Measurements from ENCODE around the gene CELA3A.
"Not testable (repeated sequence)": the region's sequence is repeated elsewhere in the genome, so short reads cannot be mapped to it uniquely, and the experiment has no call there.

The CELA3A gene

GRCh38 chr1:22018583-22019559 lies 17.4 kb downstream of the CELA3A start:
- DNase-seq (ENCODE audit: low read depth): peak; percentile 95

DNA sequence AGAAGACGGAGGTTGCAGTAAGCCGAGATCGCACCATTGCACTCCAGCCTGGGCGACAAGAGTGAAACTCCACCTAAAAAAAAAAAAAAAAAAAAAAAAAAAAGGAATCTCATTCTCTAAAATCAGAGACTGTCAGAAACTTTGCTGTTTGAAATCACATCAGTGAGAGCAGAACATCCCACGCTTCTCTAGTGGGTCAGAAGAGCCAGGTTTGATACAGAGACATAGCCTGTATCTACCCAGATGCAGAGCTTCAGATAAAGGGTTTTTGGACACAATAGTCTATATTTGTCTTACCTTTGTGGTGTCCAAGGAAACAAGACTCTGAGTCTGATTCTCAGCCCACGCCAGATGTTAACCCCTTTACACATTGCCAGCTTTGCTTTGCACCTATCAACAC lies 19.6 kb downstream of the CELA3A start:
- no peak for DNase-seq (ENCODE audit: low read depth)

DNA sequence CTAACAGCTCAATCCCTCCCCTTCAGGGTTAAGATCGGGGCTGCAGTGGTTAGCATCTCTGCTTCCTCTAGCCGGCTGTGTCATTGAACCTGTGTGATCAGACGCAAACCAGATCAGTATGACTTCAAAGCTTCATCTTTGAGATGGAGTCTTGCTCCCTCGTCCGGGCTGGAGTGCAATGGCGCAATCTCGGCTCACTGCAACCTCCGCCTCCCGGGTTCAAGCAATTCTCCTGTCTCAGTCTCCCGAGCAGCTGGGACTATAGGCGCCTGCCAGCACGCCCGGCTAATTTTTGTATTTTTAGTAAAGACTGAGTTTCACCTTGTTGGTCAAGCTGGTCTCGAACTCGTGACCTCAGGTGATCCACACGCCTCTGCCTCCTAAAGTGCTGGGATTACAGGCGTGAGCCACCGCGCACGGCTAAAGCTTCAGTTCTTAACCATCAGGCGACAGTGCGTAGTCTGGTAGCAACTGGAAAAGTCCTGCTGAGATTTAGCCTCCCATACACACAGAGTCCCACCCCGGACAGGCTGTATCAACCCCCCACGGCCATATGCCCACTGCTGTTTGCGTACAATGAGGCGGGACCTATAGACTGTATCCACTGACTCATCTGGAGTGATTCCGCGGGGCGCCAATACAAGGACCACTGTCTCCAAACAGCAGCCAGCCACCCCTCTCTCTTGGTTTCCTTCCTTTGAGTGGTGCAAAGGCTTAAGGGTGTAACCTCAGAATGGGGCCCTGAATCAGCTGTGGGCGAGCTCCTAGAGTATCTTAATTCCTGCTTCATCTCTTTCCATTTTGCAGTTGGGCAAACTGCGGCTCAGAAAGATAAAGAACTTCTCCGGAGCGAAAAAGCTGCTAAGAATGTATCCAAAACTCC lies 23.3 kb downstream of the CELA3A start:
- peak; percentile 23 for DNase-seq (ENCODE audit: low read depth)

- DNase-seq (ENCODE audit: low read depth): peak; percentile 98
Observed at GRCh38 chr1:22025368-22026155, 24.1 kb downstream of the CELA3A start.

GRCh38 chr1:22026924-22027289 lies 25.4 kb downstream of the CELA3A start:
- DNase-seq (ENCODE audit: low read depth): no peak

- no peak for DNase-seq (ENCODE audit: low read depth)
Observed at GRCh38 chr1:22030057-22030456, 28.6 kb downstream of the CELA3A start.

GRCh38 chr1:22030473-22030872 lies 29.0 kb downstream of the CELA3A start:
- DNase-seq (ENCODE audit: low read depth): no peak

GRCh38 chr1:22031214-22031962 lies 29.9 kb downstream of the CELA3A start:
- DNase-seq (ENCODE audit: low read depth): peak; percentile 72

DNA sequence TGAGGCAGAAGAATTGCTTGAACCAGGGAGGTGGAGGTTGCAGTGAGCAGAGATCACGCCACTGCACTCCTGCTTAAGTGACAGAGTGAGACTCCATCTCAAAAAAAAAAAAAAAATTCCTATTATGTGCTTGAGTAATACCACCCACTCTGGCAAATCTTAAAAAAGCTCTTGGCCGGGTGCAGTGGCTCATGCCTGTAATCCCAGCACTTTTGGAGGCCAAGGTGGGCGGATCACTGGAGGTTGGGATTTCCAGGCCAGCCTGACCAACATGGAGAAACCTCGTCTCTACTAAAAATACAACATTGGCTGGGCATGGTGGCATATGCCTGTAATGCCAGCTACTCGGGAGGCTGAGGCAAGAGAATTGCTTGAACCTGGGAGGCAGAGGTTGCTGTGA lies 33.4 kb downstream of the CELA3A start:
- not testable (repeated sequence) for DNase-seq (ENCODE audit: low read depth)

DNA sequence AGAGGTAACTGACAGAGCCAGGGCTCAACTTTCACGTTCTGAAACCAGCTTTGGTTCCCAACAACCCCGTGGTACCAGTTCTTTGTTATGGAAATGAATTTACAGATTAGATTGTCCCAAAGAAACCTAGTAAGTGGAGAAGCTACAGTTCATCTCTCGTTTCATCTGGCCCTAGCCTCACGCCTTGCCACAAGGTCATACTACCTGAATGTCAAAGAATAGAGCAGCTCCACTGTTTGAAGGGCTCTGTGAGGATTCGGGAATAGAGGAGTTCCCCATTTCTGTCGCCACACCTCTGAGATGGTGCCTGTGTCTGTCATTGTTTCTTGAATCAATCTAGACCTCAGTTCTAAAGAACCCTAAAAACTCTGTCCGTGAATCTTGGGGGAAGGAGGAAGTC lies 36.1 kb downstream of the CELA3A start:
- DNase-seq (ENCODE audit: low read depth): no peak

GRCh38 chr1:22038036-22038435 lies 36.6 kb downstream of the CELA3A start:
- no peak for DNase-seq (ENCODE audit: low read depth)

- DNase-seq (ENCODE audit: low read depth): peak; percentile 39
Observed at GRCh38 chr1:22039594-22040285, 38.3 kb downstream of the CELA3A start.

GRCh38 chr1:22040286-22040623 lies 38.8 kb downstream of the CELA3A start:
- no peak for DNase-seq (ENCODE audit: low read depth)

DNA sequence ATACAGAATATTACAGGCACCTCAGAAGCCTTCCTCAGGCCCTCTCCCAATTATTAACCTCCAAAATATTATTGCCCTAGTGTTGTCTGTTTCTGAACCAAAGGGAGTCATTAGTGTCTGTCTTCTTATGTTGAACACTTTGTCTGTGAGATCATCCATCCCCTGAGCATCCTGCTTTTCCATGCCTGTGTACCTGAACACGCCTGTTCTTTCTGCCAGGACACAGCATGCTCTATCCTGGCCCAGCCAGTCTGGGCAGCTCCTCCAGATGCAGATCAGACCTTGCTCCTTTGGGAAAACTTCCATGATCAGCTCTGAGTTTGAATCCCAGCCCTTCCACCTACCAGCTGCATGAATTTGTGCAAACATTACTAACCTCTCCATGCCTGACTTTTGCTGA lies 40.0 kb downstream of the CELA3A start:
- no peak for DNase-seq (ENCODE audit: low read depth)

- DNase-seq (ENCODE audit: low read depth): no peak
Observed at GRCh38 chr1:22043198-22043769, 41.8 kb downstream of the CELA3A start.

GRCh38 chr1:22044690-22045420 lies 43.4 kb downstream of the CELA3A start:
- peak; percentile 86 for DNase-seq (ENCODE audit: low read depth)

DNA sequence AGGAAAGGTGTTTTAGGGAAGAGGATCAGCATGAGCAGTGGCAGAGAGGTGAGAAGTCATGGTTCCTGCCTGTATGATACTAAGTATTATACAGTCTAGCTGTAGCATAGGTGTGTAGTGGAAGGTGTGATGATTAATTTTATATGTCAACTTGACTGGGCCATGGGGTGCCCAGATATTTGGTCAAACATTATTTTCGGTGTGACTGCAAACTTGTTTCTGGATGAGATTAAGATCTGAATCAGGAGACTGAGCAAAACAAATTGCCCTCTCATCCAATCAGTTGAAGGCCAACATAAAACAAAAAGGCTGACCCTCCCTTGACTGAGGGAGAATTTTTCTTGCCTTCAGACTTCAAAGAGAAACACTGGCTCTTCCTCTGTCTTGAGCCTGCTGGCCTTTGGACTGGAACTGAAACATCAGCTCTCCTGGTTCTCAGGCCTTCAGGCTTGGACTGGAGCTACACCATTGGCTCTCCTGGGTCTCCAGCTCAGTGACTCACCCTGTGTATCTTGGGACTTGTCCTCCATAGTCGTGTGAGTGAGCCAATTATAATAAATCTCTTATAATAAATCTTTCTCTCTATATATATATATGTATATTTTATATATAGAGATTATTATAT lies 44.3 kb downstream of the CELA3A start:
- peak; percentile 31 for DNase-seq (ENCODE audit: low read depth)

DNA sequence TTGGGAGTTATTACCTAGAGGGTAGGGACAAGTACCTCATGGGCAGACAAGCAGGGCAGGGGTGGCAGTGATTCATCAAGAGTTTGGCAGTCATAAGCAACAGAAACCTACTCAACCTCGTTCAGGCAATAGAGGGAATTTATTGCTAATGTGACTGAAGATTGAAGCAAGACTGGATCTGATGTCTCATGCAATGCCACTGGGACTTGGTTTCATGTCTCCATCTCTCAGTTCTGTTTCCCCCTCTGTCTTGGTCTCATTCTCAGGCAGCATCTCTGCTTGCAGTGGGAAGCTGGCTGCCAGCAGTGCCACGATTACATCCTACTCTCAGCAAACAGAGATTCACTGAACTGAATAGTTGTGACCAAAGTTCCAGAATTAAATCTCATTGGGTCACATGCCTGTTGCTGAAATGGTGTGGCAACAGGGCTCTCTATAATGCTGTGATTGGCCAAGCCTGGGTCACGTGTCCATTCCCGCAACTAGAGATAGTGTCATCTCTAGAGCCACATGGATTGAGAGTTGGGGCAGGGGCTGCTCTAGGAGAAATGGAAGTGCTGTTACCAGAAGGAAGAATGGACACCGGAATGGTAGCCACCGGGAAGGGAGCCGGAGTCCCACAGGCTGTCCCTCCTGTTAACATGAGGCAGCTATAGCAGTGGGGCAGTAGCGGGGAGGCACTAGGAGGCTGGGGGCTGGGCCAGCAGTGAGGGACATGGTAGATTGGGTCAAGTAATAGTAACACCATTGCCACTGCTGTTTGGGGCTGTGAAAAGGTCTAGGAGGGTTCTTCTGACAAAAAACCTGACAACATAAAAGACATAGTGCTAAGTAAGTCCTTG lies 47.1 kb downstream of the CELA3A start:
- DNase-seq (ENCODE audit: low read depth): peak; percentile 17

Measured in amniotic epithelial cell (primary cell).